Measurements from ENCODE around the gene INPP5E.

The INPP5E gene

GRCh38 chr9:136442265-136442664 is 2.6 kb upstream of the INPP5E start:
- no peaks in the 10 kb centered on the region for H3K9me2 ChIP-seq (replicated peaks; ENCODE audit: insufficient read depth, low read length)
- H3K36me3 ChIP-seq (replicated peaks; ENCODE audit: insufficient read depth, low read length): no peaks in the 10 kb centered on the region
- H3K4me2 ChIP-seq (ENCODE audit: low read depth, low read length): no peak overlapping the region
- H3F3A ChIP-seq (ENCODE audit: insufficient read depth, low read length): peaks cover 9% of the 10 kb centered on the region
- H3K4me3 ChIP-seq (ENCODE audit: low read length): no peak overlapping the region
- DNase-seq: no peak
- H4K20me1 ChIP-seq (ENCODE audit: insufficient read depth, low read length): no peaks in the 10 kb centered on the region
- H3K4me1 ChIP-seq (ENCODE audit: low read length): peaks cover 5% of the 10 kb centered on the region; the same call in 1 of the 2 replicates
- H3K9me3 ChIP-seq (replicated peaks; ENCODE audit: insufficient read depth, low read length): no peaks in the 10 kb centered on the region
- H3K9ac ChIP-seq (ENCODE audit: low read length): no peak overlapping the region
- H2AFZ ChIP-seq (ENCODE audit: low read length): no peak overlapping the region
- peaks cover 20% of the 10 kb centered on the region for H3K79me2 ChIP-seq (ENCODE audit: low read length)
- H3K27me3 ChIP-seq (replicated peaks; ENCODE audit: insufficient read depth, low read length): no peaks in the 10 kb centered on the region
- H3K27ac ChIP-seq (ENCODE audit: low read length): no peak overlapping the region
- TF ChIP-seq, protein P1, sequence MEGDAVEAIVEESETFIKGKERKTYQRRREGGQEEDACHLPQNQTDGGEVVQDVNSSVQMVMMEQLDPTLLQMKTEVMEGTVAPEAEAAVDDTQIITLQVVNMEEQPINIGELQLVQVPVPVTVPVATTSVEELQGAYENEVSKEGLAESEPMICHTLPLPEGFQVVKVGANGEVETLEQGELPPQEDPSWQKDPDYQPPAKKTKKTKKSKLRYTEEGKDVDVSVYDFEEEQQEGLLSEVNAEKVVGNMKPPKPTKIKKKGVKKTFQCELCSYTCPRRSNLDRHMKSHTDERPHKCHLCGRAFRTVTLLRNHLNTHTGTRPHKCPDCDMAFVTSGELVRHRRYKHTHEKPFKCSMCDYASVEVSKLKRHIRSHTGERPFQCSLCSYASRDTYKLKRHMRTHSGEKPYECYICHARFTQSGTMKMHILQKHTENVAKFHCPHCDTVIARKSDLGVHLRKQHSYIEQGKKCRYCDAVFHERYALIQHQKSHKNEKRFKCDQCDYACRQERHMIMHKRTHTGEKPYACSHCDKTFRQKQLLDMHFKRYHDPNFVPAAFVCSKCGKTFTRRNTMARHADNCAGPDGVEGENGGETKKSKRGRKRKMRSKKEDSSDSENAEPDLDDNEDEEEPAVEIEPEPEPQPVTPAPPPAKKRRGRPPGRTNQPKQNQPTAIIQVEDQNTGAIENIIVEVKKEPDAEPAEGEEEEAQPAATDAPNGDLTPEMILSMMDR (IDR thresholded peaks at IDR 0.05; ENCODE audit: low read length): no peak
- TF ChIP-seq EZH2phosphoT487 (IDR thresholded peaks at IDR 0.05; ENCODE audit: low read length) (no peak), EZH2 (optimal IDR thresholded peaks at IDR 0.05; ENCODE audit: low read depth, low read length) (no peak)

DNA sequence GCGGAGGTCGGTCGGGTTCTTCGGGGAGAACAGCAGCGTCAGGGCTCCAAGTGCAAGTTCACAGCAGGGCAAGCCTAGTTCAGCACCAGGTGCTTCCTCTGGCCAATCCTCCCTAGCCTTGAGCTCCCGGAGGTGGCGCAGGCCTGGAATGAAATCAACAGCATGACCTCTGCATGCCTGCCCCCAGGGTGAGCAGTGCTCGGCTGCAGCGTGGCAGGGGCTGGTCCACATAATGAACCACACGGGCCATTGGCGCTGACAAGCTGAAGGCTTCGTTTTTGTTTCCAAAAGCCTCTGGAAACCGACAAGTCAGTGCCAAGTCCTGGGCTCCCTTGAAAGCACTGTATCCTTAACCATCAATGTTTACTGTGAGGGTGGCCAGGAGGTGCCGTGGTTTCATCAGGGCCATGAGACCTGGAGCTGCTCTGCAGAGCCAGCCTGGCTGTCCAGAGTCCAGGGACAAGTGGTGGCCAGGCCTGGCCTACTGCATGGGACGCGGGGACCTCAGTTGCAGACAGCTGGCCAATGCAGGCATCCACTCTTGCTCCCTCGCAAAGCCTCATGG is 2.1 kb upstream of the INPP5E start:
- H3K27me3 ChIP-seq (replicated peaks; ENCODE audit: insufficient read depth, low read length): no peaks in the 10 kb centered on the region
- no peak overlapping the region for H3K9ac ChIP-seq (ENCODE audit: low read length)
- no peak for DNase-seq
- peaks cover 8% of the 10 kb centered on the region; the same call in 1 of the 2 replicates for H3K4me1 ChIP-seq (ENCODE audit: low read length)
- H3K4me3 ChIP-seq (ENCODE audit: low read length): no peak overlapping the region
- peaks cover 25% of the 10 kb centered on the region for H3K79me2 ChIP-seq (ENCODE audit: low read length)
- no peaks in the 10 kb centered on the region for H4K20me1 ChIP-seq (ENCODE audit: insufficient read depth, low read length)
- no peak overlapping the region for H2AFZ ChIP-seq (ENCODE audit: low read length)
- H3K27ac ChIP-seq (ENCODE audit: low read length): no peak overlapping the region
- TF ChIP-seq EZH2phosphoT487 (IDR thresholded peaks at IDR 0.05; ENCODE audit: low read length) (no peak), EZH2 (optimal IDR thresholded peaks at IDR 0.05; ENCODE audit: low read depth, low read length) (no peak)
- TF ChIP-seq, protein P1 (IDR thresholded peaks at IDR 0.05; ENCODE audit: low read length): no peak
- H3K36me3 ChIP-seq (replicated peaks; ENCODE audit: insufficient read depth, low read length): no peaks in the 10 kb centered on the region
- H3K9me3 ChIP-seq (replicated peaks; ENCODE audit: insufficient read depth, low read length): no peaks in the 10 kb centered on the region
- no peaks in the 10 kb centered on the region for H3K9me2 ChIP-seq (replicated peaks; ENCODE audit: insufficient read depth, low read length)
- no peak overlapping the region for H3K4me2 ChIP-seq (ENCODE audit: low read depth, low read length)
- peaks cover 9% of the 10 kb centered on the region for H3F3A ChIP-seq (ENCODE audit: insufficient read depth, low read length)

DNA sequence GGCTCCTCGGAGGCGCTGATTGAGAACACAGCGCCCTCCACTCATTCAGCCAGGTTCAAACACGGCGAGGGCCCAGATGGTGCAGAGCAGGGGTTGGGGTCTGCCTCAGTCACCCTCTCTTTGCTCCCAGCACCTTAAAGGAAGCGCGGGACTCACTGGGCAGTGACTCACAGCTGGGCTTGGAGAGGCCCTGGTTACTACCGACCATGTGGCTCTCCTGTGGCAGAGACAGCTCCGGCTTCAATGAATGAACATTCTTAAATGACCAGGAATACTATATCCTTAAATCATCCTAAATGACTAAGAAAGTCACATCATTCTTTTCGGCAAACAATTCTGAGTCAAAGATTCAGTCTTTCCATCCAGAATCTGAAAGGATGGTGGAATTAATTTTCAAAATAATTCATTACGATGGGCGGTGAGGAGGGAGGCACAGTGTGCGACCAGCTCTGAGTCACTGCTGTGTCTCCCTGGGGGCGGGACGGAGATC is 1.6 kb upstream of the INPP5E start:
- peaks cover 8% of the 10 kb centered on the region; the same call in 1 of the 2 replicates for H3K4me1 ChIP-seq (ENCODE audit: low read length)
- no peak overlapping the region for H2AFZ ChIP-seq (ENCODE audit: low read length)
- no peaks in the 10 kb centered on the region for H3K9me2 ChIP-seq (replicated peaks; ENCODE audit: insufficient read depth, low read length)
- H3K4me3 ChIP-seq (ENCODE audit: low read length): no peak overlapping the region
- peaks cover 9% of the 10 kb centered on the region for H3F3A ChIP-seq (ENCODE audit: insufficient read depth, low read length)
- H3K9me3 ChIP-seq (replicated peaks; ENCODE audit: insufficient read depth, low read length): no peaks in the 10 kb centered on the region
- peaks cover 30% of the 10 kb centered on the region for H3K79me2 ChIP-seq (ENCODE audit: low read length)
- no peak overlapping the region for H3K9ac ChIP-seq (ENCODE audit: low read length)
- no peaks in the 10 kb centered on the region for H4K20me1 ChIP-seq (ENCODE audit: insufficient read depth, low read length)
- no peak overlapping the region for H3K4me2 ChIP-seq (ENCODE audit: low read depth, low read length)
- TF ChIP-seq EZH2 (optimal IDR thresholded peaks at IDR 0.05; ENCODE audit: low read depth, low read length): no peak
- TF ChIP-seq, protein P1 (IDR thresholded peaks at IDR 0.05; ENCODE audit: low read length): no peak
- no peaks in the 10 kb centered on the region for H3K36me3 ChIP-seq (replicated peaks; ENCODE audit: insufficient read depth, low read length)
- no peak for DNase-seq
- no peaks in the 10 kb centered on the region for H3K27me3 ChIP-seq (replicated peaks; ENCODE audit: insufficient read depth, low read length)
- no peak overlapping the region for H3K27ac ChIP-seq (ENCODE audit: low read length)

Measured in MM.1S (cell line).